Mononuclear cell (primary cell): ENCODE measurements around the gene ITFG2. TPM values are rescaled to one million over a fixed set of nuclear protein-coding genes. Genes with fewer than 3 reads are reported as not detected.
A peak's percentile ranks its signal among the peaks of the same experiment; 100 is the strongest.

ENCODE experiments used
- H3K27me3 ChIP-seq: 2 replicates; pipeline ENCODE4 v1.6.0; 2011; ENCODE audit warnings: low read length, control low read depth; ENCODE audit not compliant: insufficient read depth
- H3K4me1 ChIP-seq: 2 replicates; pipeline ENCODE4 v1.5.1; 2011; ENCODE audit warnings: mild to moderate bottlenecking, low read length, control low read depth; ENCODE audit not compliant: insufficient read depth
- H3K4me3 ChIP-seq: 2 replicates; pipeline ENCODE4 v1.5.1; 2011; ENCODE audit warnings: mild to moderate bottlenecking, low read length, moderate library complexity
- H3K9me3 ChIP-seq: 2 replicates; pipeline ENCODE4 v1.5.1; 2011; ENCODE audit warnings: low read depth, mild to moderate bottlenecking, control low read depth, low read length
- total RNA-seq: library from RNA; depleted of rRNA; stranded (reverse); fragments of >200 nt; gene quantifications from one replicate; pipeline ENCODE4 v1.2.3, GENCODE V29; 2012

The ITFG2 gene
- total RNA-seq, 1 donor: 29.7 TPM

- Histone ChIP-seq H3K4me3 (no peak overlapping the region), H3K27me3 (peaks cover 4% of the 10 kb centered on the region), H3K9me3 (no peaks in the 10 kb centered on the region), H3K4me1 (peaks cover 7% of the 10 kb centered on the region)
Observed at GRCh38 chr12:2791089-2791488, 21.4 kb upstream of the ITFG2 start.

GRCh38 chr12:2792671-2793500, 19.6 kb upstream of the ITFG2 start:
- Histone ChIP-seq H3K27me3 (peaks cover 4% of the 10 kb centered on the region), H3K4me3 (no peak overlapping the region), H3K9me3 (no peaks in the 10 kb centered on the region), H3K4me1 (peaks cover 18% of the 10 kb centered on the region)

GRCh38 chr12:2793561-2793960, 18.9 kb upstream of the ITFG2 start:
- H3K27me3 ChIP-seq: peaks cover 4% of the 10 kb centered on the region
- H3K9me3 ChIP-seq: no peaks in the 10 kb centered on the region
- peaks cover 18% of the 10 kb centered on the region for H3K4me1 ChIP-seq
- no peak overlapping the region for H3K4me3 ChIP-seq

GRCh38 chr12:2794191-2794735, 18.2 kb upstream of the ITFG2 start:
- H3K4me3 ChIP-seq: peak overlapping the region; percentile 59
- H3K4me1 ChIP-seq: peaks cover 18% of the 10 kb centered on the region
- H3K27me3 ChIP-seq: peaks cover 4% of the 10 kb centered on the region
- H3K9me3 ChIP-seq: no peaks in the 10 kb centered on the region

GRCh38 chr12:2794736-2795289, 17.7 kb upstream of the ITFG2 start, which contains the start of gene FKBP4:
Gene FKBP4, plus strand, starts transcription at chr12:2794970. Its CDS starts 170 bp downstream, at chr12:2795140.
- Histone ChIP-seq H3K4me3 (peak within 1 kb of the TSS; percentile 59), H3K4me1 (peaks cover 18% of the 10 kb centered on the region), H3K9me3 (no peaks in the 10 kb centered on the region), H3K27me3 (peaks cover 4% of the 10 kb centered on the region)

- peak overlapping the region; percentile 59 for H3K4me3 ChIP-seq
- peaks cover 18% of the 10 kb centered on the region for H3K4me1 ChIP-seq
- peaks cover 4% of the 10 kb centered on the region for H3K27me3 ChIP-seq
- no peaks in the 10 kb centered on the region for H3K9me3 ChIP-seq
Observed at GRCh38 chr12:2795291-2796186, 16.9 kb upstream of the ITFG2 start.

GRCh38 chr12:2796187-2796666, 16.2 kb upstream of the ITFG2 start:
- H3K9me3 ChIP-seq: no peaks in the 10 kb centered on the region
- peak overlapping the region; percentile 59 for H3K4me3 ChIP-seq
- H3K27me3 ChIP-seq: peaks cover 4% of the 10 kb centered on the region
- peaks cover 18% of the 10 kb centered on the region for H3K4me1 ChIP-seq

- no peaks in the 10 kb centered on the region for H3K9me3 ChIP-seq
- H3K4me3 ChIP-seq: no peak overlapping the region
- peaks cover 18% of the 10 kb centered on the region for H3K4me1 ChIP-seq
- H3K27me3 ChIP-seq: peaks cover 4% of the 10 kb centered on the region
Observed at GRCh38 chr12:2797721-2798418, 14.6 kb upstream of the ITFG2 start.

- H3K4me3 ChIP-seq: no peak overlapping the region
- H3K4me1 ChIP-seq: peaks cover 11% of the 10 kb centered on the region
- H3K9me3 ChIP-seq: no peaks in the 10 kb centered on the region
- no peaks in the 10 kb centered on the region for H3K27me3 ChIP-seq
Observed at GRCh38 chr12:2800046-2800570, 12.4 kb upstream of the ITFG2 start.

GRCh38 chr12:2801044-2801783, 11.3 kb upstream of the ITFG2 start:
- H3K4me3 ChIP-seq: no peak overlapping the region
- H3K4me1 ChIP-seq: peaks cover 9% of the 10 kb centered on the region
- H3K27me3 ChIP-seq: no peaks in the 10 kb centered on the region
- no peaks in the 10 kb centered on the region for H3K9me3 ChIP-seq

- no peaks in the 10 kb centered on the region for H3K9me3 ChIP-seq
- no peaks in the 10 kb centered on the region for H3K4me1 ChIP-seq
- H3K4me3 ChIP-seq: no peak overlapping the region
- no peaks in the 10 kb centered on the region for H3K27me3 ChIP-seq
Observed at GRCh38 chr12:2803635-2804392, 8.7 kb upstream of the ITFG2 start.

GRCh38 chr12:2804393-2805142, 7.9 kb upstream of the ITFG2 start:
- Histone ChIP-seq H3K9me3 (no peaks in the 10 kb centered on the region), H3K27me3 (no peaks in the 10 kb centered on the region), H3K4me3 (no peak overlapping the region), H3K4me1 (no peaks in the 10 kb centered on the region)
